ENCODE results near the gene HPGDS. TPM values are rescaled to one million over a fixed set of nuclear protein-coding genes. Genes with fewer than 3 reads are reported as not detected.

HPGDS gene
- total RNA-seq, 4 donors from 2014 or later: 0.53 TPM; not detected in 3

DNA sequence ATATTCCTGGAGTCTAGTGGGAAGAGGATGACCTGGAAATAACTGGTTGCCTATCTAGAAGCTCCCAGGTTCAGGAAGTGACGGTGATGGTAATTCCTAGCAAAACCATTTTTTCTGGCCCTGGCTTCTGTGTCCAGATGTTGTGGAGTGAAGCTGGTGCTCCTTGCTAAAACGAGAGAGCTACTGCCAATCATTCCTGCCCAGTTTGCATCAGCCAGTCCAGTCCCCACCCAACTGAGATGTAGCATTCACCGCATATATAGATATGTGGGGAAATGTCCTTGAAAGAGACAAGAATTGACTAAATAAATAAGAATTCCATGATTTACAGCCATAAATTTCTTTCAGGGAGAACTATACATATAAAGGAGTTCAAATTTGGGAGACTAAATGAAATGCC is 6.3 kb downstream of the HPGDS start:
- intact Hi-C loops (cut with DNase I; ENCODE audit: low total_unique reads) (loop anchor here (10.0 kb wide), 1 partner anchor 58 kb away; no protein-coding TSS in a partner anchor), in situ Hi-C loops (cut with MboI; ENCODE audit: low sequenced_read_pairs in 4 of 4) (no loop called here)
- TF ChIP-seq, protein P1, sequence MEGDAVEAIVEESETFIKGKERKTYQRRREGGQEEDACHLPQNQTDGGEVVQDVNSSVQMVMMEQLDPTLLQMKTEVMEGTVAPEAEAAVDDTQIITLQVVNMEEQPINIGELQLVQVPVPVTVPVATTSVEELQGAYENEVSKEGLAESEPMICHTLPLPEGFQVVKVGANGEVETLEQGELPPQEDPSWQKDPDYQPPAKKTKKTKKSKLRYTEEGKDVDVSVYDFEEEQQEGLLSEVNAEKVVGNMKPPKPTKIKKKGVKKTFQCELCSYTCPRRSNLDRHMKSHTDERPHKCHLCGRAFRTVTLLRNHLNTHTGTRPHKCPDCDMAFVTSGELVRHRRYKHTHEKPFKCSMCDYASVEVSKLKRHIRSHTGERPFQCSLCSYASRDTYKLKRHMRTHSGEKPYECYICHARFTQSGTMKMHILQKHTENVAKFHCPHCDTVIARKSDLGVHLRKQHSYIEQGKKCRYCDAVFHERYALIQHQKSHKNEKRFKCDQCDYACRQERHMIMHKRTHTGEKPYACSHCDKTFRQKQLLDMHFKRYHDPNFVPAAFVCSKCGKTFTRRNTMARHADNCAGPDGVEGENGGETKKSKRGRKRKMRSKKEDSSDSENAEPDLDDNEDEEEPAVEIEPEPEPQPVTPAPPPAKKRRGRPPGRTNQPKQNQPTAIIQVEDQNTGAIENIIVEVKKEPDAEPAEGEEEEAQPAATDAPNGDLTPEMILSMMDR (IDR thresholded peaks at IDR 0.05 in 4 of 5, conservative IDR thresholded peaks at IDR 0.05 in 1 of 5): no peak
- no peak for TF ChIP-seq POLR2A (IDR thresholded peaks at IDR 0.05)

DNA sequence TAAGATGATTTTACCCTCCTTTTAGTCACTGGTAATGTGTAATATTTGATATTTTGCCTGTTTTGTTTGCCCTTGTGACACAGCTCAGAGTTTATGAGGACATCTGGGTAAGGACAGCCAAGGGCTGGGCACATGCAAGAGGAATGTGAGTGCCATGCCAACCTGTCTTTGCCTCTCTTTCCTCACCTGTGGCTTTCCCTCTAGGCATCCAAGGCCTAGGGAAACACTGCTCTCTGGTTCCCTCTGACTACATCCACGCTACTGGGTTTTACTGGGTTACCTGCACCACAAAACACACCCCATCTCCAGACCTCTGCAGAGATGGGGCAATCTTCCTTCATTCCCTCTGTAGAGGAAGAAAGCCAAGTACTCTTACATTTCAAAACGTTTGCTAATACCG is 7.7 kb downstream of the HPGDS start:
- intact Hi-C loops (cut with DNase I; ENCODE audit: low total_unique reads) (loop anchor here (10.0 kb wide), 1 partner anchor 60 kb away; no protein-coding TSS in a partner anchor), in situ Hi-C loops (cut with MboI; ENCODE audit: low sequenced_read_pairs in 4 of 4) (no loop called here)
- Histone ChIP-seq H3K4me3 (no peak overlapping the region), H3K27ac (no peak overlapping the region), H3K36me3 (no peaks in the 10 kb centered on the region), H3K9me3 (no peaks in the 10 kb centered on the region), H3K4me1 (peaks cover 0 to 10% of the 10 kb centered on the region in 2 donors), H3K27me3 (no peaks in the 10 kb centered on the region)
- ATAC-seq: peak; percentile 75 to 89
- peak in 1 of 2 donors; percentile 49 for DNase-seq
- TF ChIP-seq, protein P1 (IDR thresholded peaks at IDR 0.05 in 4 of 5, conservative IDR thresholded peaks at IDR 0.05 in 1 of 5): no peak
- TF ChIP-seq POLR2A (IDR thresholded peaks at IDR 0.05): no peak

More for the DNA sequence above, 6.3 kb downstream of the HPGDS start:
- ATAC-seq (no peak), DNase-seq (no peak)
- no peak overlapping the region for H3K4me3 ChIP-seq
- H3K4me1 ChIP-seq: peaks cover 0 to 10% of the 10 kb centered on the region in 2 donors
- no peaks in the 10 kb centered on the region for H3K9me3 ChIP-seq
- no peaks in the 10 kb centered on the region for H3K27me3 ChIP-seq
- H3K27ac ChIP-seq: no peak overlapping the region
- no peaks in the 10 kb centered on the region for H3K36me3 ChIP-seq

DNA sequence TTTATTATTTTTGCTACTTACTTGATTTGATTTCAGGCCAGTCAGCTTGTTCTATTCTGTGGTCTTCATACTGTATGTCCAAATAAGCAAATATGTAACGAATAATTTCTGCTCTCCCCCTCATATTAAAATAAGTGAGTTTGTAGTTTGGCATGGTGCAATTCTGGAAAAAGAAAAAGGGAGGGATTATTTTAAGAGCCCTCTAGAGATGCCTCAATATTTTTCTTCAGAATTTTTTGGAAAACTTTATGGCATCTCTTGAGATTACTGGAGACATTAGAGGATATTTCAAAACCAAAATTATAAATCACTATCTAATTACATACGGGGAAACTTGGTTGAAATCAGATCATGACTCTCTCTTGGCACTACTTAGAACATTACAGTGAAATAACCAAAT is 8.2 kb downstream of the HPGDS start:
- ATAC-seq (no peak), DNase-seq (no peak)
- Histone ChIP-seq H3K4me3 (no peak overlapping the region), H3K27ac (no peak overlapping the region), H3K4me1 (peaks cover 0 to 10% of the 10 kb centered on the region in 2 donors), H3K36me3 (no peaks in the 10 kb centered on the region), H3K27me3 (no peaks in the 10 kb centered on the region), H3K9me3 (no peaks in the 10 kb centered on the region)
- intact Hi-C loops (cut with DNase I; ENCODE audit: low total_unique reads): loop anchor here (10.0 kb wide), 1 partner anchor 60 kb away; no protein-coding TSS in a partner anchor
- no peak for TF ChIP-seq POLR2A (IDR thresholded peaks at IDR 0.05)
- TF ChIP-seq, protein P1 (IDR thresholded peaks at IDR 0.05 in 4 of 5, conservative IDR thresholded peaks at IDR 0.05 in 1 of 5): no peak
- in situ Hi-C loops (cut with MboI; ENCODE audit: low sequenced_read_pairs in 4 of 4): no loop called here

DNA sequence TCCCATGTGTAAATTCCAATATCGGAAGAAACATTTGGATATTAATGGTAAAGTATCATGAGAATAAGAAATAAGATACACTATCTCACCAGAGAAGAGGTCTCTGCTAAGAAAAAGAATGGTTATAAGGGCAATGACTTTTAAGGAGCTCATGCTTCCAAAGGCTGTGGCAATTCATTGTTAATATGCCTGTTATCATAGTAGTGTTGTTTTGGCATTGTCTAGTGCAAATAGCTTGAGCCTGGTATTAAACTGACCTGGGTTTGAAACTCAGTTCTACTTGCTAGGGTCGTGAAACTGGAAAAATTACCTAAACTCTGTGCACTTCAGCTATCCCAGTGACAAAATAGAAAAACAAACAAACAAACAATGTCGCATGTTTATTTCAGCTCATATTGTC is 8.8 kb downstream of the HPGDS start:
- intact Hi-C loops (cut with DNase I; ENCODE audit: low total_unique reads) (loop anchor here (10.0 kb wide), 1 partner anchor 61 kb away; no protein-coding TSS in a partner anchor), in situ Hi-C loops (cut with MboI; ENCODE audit: low sequenced_read_pairs in 4 of 4) (no loop called here)
- Histone ChIP-seq H3K4me3 (no peak overlapping the region), H3K4me1 (peaks cover 0 to 10% of the 10 kb centered on the region in 2 donors), H3K27me3 (no peaks in the 10 kb centered on the region), H3K36me3 (no peaks in the 10 kb centered on the region), H3K9me3 (no peaks in the 10 kb centered on the region), H3K27ac (no peak overlapping the region)
- DNase-seq (no peak), ATAC-seq (no peak)
- TF ChIP-seq, protein P1 (IDR thresholded peaks at IDR 0.05 in 4 of 5, conservative IDR thresholded peaks at IDR 0.05 in 1 of 5): no peak
- TF ChIP-seq POLR2A (IDR thresholded peaks at IDR 0.05): no peak
